DOHH2 (cell line): ENCODE results near the gene TMCC3.

Source experiments
- EZH2phosphoT487 ChIP-seq: fragments of 200-600 bp; sonication (generic); IDR thresholded peaks from 2 replicates; pipeline ENCODE4 v1.6.1; 2017; ENCODE audit warnings: borderline replicate concordance, mild to moderate bottlenecking, antibody characterized with exemption, low read length, moderate library complexity, mixed read lengths
- TF ChIP-seq, protein P1 (sequence below): fragments of 200-600 bp; sonication (generic); IDR thresholded peaks from one replicate; pipeline ENCODE4 v1.5.1; 2014; ENCODE audit warnings: antibody characterized with exemption, mild to moderate bottlenecking, low read depth, low read length; ENCODE audit not compliant: poor library complexity, severe bottlenecking

GRCh38 chr12:94641283-94641682 is 9.1 kb downstream of the TMCC3 start:
- TF ChIP-seq, protein P1, sequence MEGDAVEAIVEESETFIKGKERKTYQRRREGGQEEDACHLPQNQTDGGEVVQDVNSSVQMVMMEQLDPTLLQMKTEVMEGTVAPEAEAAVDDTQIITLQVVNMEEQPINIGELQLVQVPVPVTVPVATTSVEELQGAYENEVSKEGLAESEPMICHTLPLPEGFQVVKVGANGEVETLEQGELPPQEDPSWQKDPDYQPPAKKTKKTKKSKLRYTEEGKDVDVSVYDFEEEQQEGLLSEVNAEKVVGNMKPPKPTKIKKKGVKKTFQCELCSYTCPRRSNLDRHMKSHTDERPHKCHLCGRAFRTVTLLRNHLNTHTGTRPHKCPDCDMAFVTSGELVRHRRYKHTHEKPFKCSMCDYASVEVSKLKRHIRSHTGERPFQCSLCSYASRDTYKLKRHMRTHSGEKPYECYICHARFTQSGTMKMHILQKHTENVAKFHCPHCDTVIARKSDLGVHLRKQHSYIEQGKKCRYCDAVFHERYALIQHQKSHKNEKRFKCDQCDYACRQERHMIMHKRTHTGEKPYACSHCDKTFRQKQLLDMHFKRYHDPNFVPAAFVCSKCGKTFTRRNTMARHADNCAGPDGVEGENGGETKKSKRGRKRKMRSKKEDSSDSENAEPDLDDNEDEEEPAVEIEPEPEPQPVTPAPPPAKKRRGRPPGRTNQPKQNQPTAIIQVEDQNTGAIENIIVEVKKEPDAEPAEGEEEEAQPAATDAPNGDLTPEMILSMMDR = no peak
- no peak for TF ChIP-seq EZH2phosphoT487
